ENCODE data around the gene USHBP1.
"Not testable (repeated sequence)": the region's sequence is repeated elsewhere in the genome, so short reads cannot be mapped to it uniquely, and the experiment has no call there.

The USHBP1 gene

DNA sequence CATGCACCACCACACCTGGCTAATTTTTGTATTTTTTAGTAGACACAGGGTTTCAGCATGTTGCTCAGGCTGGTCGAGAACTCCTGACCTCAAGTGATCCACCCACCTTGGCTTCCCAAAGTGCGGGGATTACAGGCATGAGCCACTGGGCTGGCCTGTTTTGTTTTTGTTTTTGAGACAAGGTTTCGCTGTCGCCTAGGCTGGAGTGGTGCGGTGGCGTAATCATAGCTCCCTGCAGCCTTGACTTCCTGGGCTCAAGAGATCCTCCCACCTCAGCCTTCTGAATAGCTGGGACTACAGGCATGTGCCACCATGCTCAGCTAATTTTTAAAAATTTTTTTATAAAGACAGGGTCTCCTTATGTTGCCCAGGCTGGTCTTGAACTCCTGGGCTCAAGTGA lies 31.0 kb upstream of the USHBP1 start:
- not testable (repeated sequence) for DNase-seq

DNA sequence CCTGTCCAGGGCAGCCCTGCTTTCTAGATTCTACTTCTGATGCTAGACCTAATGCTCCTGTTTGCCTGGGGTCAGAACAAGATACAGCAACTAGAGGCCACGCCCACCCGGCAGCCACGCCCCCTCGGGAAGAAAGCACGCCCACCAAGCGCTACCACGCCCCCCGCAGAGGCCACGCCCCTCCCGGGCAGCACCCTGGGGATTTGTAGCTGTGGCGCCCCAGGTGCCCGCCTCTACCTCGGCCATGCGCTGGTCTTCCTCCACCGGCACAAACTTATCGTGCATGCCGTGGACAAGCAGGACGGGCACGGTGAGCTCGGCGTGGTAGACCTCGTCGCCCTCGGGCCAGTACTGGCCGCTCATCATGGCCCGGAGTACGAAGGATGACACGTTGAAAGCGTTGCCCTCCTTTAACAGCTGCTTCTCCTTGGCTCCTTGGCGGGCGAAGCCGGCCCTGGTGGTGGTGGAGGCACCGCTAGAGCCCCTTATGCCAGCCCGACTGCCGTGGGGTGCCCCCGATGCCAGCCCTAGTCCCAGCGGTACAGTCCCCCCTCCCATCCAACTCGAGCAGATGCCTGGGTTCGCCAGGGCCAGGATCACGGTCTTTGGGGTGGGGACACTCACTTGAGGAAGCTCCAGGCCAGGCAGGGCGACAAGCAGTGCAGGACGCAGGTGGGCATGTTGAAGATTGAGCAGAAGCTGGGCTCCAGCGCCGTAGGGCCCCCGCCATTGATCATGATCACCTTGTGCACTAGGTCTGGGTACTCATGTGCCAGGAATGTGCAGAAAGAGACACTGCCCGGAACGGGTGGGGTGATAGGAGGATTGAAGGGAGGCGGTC lies 29.7 kb upstream of the USHBP1 start:
- DNase-seq: no peak

DNA sequence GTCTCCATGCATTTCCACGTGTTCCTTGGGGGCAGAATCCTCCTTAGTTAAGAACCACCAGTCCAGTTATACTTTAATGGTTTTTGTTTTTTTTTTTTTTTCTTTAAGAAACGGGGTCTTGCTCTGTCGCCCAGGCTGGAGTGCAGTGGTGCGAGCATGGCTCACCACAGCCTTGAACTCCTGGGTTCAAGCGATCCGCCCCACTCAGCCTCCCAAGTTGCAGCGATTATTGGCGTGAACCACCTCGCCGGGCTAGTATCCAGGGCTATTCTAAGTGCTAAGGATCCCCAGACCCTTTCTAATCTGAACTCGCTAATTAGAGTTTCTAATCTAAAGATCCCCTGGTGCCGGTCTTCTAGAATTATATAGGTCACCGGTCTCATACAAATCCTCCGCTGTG lies 29.1 kb upstream of the USHBP1 start:
- no peak for DNase-seq

DNA sequence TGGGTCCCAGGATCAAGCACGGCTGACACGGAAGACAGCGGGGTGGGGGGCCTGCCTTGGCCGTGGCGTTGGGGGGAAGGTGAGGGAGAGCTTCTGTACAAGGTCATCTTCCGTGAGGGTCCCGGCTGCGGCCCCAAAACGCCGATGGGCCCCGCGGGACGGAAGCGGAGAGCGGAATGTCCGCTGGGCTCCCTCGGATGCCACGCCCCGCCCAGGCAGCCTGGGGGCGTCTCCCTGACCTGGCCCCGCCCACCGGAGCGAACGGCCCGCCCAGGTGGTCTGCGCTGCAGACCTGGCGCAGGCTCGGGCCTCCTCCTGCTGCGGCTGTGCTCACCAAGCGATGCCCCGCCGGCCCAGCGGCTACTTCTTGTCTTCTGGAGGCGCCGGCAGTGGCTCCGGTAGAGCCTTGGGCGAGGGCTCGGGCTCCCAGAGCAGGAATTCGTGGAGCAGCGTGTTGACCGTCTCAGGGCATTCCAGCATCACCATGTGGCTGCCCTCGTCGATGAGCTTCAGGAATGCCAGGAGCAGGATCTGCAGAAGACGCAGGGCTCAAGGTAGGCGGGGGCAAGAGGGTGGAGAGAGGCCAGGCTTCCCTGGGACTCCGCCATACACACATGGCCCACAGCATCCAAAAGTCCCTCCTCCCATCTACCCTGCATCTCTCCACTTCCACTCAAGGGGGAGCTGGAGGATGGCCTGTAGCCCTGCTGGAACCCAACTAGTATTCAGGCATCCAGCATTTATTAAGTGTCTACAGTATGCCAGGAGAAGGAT lies 27.9 kb upstream of the USHBP1 start:
- DNase-seq: peak in 1 of 2 donors; percentile 52

DNA sequence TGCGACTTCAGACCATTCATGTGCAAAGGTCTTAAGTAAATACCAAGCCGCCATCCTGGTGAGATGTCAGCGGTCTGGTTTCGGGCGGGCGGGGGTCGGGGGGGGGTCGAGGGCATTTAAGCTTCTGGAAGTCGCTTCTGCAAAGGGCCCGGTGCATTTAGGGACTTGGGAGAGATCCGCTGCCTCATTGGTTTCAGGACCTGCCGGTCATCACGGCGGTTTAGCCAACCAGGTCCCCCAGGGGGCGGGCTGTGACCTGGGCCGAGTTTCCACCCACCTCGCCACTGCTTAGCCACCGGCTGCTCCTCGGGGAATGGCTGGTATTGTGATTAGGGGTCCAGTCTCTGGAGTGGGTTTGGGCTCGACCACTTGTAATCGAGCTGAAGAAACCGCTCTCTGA lies 24.9 kb upstream of the USHBP1 start:
- no peak for DNase-seq

DNA sequence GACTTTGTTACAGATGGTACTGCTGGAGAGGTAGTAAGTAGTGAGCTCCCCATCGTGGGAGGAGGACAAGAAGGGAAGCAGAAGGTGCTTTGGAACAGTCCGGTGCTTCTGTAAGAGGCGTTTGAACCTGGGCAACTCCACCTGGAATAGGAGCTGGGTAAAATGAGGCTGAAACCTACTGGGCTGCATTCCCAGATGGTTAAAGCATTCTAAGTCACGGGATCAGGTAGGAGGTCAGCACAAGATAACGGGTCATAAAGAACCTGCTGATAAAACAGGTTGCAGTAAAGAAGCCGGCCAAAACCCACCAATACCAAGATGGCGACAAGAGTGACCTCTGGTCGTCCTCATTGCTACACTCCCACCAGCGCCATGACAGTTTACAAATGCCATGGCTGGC lies 22.2 kb upstream of the USHBP1 start:
- DNase-seq: no peak

DNA sequence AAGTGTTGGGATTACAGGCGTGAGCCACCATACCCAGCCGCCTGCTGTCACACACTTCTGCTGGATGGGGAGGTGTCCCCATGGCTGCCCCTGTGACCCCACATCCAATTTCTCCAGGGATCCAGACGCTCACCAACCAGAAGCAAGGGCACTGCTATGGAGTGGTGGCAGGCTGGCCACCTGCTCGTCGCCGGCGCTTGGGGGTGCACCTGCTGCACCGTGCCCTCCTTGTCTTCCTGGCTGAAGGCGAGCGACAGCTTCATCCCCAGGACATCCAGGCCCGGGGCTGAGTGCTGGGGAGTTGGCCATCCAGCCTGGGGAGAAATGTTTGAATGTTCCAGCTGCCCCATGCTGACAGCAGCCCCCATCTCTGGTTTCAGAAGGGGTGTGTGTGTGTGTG lies 21.7 kb upstream of the USHBP1 start:
- DNase-seq: no peak

DNA sequence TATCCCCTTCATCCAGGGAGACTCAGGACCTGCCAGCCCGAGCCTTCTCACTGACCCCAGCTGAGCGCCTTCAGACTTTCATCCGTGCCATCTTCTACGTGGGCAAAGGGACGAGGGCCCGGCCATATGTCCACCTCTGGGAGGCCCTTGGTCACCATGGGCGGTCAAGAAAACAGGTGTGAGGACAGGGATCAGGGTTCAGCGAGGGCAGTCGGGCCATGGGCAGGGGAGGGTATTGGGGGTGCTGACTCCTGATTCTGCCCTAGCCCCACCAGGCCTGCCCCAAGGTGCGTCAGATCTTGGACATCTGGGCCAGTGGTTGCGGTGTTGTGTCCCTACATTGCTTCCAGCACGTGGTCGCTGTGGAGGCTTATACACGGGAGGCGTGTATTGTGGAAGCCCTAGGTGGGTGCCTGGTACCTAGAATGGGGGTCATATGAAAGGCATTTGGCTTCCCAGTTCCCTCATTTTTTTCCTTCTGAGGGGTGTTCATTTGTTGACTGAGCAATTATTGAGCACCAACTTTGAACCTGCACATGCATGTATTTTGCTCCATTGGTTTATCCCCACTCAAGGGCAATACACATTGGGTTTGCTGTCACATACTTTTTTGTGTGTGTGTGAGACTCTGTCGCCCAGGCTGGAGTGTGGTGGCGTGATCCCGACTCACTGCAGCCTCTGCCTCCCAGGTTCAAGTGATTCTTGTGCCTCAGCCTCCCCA lies 21.0 kb upstream of the USHBP1 start:
- DNase-seq: no peak

DNA sequence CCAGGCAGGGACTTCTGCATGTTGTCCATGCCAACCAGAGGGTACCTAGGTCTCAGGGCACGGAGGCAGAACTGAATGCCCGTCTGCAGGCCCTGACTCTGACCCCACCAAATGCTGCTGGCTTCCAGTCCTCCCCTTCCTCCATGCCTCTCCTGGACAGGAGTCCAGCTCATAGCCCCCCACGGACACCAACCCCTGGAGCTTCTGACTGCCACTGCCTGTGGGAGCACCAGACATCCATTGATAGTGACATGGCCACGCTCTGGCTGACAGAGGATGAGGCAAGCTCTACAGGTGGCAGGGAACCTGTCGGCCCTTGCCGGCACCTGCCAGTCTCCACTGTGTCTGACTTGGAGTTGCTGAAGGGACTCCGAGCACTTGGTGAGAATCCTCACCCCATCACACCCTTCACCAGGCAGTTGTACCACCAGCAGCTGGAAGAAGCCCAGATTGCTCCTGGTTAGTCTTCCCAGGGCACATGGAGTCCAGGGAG lies 19.0 kb upstream of the USHBP1 start:
- DNase-seq: no peak

DNA sequence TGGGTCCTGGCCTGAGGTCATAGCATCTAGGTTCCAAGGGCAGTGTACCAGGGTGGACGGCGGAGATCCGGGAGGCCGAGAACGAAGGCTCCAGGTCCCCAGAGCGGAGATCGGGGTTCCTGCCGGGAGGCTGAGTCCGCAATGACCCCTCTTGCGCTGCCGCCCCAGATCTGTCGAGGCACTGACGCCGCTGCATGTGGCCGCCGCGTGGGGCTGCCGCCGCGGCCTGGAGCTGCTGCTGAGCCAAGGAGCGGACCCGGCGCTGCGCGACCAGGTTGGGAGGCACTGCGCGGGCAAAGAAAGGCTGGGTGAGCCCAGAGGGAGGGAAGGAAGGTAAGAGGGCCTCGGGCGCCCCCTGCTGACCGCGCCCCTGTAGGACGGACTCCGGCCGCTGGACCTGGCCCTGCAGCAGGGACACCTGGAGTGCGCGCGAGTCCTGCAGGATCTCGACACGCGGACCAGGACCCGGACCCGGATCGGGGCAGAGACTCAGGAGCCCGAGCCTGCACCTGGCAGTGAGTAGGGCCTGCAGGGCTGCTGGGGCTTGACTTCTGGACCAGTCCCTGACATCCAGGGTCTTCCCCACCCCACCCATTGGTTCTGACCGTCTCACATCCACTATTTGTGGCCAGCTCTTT lies 18.1 kb upstream of the USHBP1 start:
- peak; percentile 52 to 55 for DNase-seq

DNA sequence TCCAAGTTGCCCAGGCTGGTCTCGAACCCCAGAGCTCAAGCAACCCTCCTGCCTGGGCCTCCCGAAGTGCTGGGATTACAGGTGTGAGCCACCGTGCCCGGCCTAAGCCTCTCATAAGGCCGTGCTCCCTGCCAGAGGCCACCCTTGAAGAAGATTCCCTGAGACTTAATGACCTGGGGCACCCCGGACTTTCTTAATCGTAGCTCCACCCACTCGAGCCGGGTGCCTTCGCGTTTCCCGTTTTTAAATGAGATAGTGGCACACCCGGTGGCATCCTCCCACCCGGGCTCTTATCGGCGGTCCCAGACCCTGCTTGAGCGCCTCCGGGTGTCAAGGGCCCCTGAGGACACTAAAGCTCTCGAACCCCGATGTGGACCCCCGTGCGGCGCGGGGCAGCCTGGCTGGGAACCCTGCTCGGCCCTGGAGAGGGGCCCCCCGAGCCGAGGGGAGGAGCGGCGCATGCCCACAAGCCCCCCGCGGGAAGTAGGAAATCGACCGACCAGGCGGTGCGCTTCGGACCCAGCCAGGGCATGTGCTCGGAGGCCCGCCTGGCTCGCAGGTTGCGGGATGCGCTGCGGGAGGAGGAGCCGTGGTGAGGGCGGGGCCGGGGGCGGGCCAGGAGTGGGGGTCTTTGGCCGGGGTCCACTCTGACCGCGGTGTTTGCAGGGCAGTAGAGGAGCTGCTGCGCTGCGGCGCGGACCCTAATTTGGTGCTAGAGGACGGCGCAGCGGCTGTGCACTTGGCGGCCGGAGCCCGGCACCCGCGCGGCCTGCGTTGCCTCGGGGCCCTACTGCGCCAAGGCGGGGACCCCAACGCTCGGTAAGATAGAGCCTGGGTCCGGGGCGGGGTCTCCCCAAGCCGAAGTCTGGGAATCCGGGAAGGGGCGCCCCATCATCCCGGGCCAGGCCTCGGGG lies 17.1 kb upstream of the USHBP1 start, which contains the start of gene ANKLE1:
Gene ANKLE1 (plus strand): TSS at position 511 of the 914 bp plus-strand sequence. CDS start 20 bp downstream, at position 531.
- peak in 1 of 2 donors; percentile 34 for DNase-seq

DNA sequence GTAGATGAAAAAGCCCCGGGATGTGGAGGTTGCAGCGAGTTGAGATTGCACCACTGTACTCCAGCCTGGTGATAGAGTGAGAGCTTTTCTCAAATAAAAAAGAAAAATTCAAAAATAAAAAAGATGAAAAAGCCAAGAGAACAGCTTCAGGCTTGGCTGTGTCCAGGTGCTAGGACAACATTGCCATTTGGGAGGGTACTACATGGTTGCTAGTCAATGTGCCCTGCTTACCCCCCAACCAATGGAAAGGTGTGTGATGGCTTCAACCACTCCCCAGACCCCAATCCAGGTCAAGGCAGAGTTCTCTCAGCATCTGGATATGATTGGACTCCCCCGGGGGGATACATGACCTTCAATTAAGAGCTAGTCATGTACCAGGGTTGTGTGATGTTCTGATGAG lies 14.9 kb upstream of the USHBP1 start:
- no peak for DNase-seq

DNA sequence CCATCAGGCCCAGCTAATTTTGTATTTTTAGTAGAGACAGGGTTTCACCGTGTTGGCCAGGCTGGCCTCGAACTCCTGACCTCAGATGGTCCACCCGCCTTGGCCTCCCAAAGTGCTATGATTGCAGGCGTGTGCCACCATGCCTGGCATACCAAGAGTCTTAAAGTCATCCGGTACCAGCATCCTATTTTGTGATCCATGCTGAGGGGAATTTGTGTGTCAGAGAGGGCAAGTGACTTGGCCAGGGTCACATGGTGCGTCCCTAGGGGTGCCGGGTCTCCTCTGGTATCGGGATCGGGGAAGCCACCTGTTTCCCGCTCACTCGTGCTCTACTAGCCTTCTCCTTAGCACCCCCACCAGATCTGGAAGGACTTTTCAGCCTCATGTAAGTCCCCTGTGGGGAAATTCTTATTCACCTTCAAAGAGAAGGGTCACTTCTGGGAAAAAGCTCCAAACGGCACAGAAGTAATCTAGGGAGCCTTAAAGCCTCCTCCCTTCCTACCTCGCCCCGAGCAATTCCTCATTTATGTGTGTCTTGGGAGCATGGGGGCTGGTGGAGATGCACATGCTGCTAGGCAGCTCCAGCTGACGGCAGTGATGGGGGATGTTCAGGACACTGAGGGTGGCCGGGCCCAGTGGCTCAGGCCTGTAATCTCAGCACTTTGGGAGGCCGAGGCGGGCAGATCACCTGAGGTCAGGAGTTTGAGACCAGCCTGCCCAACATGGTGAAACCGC lies 11.1 kb upstream of the USHBP1 start:
- no peak for DNase-seq

DNA sequence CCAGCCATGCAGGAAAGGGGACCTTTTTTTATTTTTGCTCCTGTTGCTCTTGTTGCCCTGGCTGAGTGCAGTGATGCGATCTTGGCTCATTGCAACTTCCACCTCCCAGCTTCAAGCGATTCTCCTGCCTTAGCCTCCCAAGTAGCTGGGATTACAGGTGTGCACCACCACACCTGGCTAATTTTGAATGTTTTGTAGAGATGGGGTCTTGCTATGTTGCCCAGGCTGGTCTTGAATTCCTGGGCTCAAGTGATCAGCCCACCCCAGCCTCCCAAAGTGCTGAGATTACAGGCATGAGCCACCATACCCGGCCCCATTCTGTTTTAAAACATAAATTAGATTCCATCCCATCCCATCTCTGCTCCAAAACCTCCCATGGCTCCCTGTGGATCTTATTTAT lies 10.3 kb upstream of the USHBP1 start:
- not testable (repeated sequence) for DNase-seq

DNA sequence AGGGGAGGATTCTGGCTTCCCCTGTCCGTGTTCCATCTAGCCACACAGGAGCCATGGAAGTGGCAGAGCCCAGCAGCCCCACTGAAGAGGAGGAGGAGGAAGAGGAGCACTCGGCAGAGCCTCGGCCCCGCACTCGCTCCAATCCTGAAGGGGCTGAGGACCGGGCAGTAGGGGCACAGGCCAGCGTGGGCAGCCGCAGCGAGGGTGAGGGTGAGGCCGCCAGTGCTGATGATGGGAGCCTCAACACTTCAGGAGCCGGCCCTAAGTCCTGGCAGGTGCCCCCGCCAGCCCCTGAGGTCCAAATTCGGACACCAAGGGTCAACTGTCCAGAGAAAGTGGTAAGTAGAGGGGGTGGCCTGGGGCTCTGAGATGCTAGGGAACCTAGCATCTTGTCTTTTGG lies 4.2 kb upstream of the USHBP1 start:
- no peak for DNase-seq

DNA sequence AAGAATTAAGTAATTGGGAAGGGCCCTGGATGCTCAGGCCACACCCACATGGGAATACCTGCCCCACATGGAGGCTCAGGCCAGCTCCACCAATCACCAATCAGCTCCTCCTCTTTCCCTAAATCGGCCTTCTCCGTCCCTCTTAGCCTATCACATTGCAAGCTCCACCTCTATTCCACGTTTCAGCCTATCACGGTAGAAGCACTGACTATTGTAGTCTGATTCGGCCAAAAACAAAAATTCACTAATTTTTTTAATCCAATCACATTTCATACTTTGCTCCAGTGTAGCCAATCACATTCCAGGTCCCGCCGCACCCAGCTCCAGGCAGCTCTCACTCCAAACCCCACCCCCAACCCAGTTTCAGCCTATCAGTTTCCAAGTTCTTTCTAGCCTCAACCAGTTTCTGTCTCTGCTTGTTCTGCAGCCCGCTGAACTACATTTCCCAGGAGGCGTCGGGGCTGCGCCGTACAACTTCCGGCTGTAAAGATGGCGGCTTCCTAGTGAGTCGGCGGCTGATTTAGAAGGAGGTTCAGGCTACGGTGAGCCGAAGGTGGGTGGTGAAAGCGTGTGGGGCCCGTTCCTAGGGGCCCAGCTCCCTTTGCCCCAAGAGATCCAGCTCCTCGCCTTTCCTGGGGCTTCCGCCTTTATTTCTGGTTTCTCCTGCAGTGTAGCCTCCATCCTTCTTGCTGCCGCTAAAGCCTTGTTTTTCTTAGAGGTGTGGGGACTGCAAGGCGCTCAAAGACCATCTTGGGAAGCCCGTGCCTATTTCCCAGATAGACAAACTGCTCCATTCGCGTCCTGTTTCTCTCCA lies 2.6 kb upstream of the USHBP1 start, which contains the start of gene BABAM1:
Gene BABAM1 (plus strand): TSS at position 469 of the 814 bp plus-strand sequence. CDS start 1,364 bp downstream, outside the sequence.
- peak; percentile 97 to 99 for DNase-seq

DNA sequence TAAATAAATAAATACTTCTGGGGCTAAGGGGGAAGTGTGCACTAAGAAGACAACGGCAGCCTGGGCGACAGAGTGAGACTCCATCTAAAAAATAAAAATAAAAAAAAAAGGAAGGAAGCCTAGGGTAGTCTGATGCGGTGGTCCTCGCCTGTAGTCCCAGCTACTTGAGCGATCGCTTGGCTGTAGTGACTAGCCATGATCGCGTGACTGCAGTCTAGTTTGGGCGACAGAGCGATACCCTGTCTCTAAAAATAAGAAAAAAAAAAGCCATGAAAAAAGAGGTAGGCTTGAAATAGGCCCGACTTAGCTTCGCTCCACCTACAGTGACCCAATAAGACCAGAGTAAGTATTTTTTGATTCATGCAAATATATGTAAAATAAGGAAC lies 2.0 kb upstream of the USHBP1 start:
- DNase-seq: no peak

DNA sequence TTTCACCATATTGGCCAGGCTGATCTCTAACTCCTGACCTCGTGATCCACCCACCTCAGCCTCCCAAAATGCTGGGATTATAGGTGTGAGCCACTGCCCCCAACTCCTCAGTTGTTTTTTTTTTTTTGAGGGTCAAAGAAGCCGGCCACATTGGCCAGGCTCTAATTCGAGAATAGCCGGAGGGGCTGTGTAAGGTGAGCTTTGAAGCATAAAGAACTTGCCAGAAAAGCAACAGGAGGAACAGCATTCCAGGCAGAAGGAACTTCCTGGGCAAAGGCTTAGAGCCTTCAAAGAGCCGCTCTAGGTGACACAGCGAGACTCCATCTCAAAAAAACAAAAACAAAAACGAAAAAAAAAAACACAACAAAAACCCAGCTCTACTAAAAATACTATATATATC lies 1.5 kb upstream of the USHBP1 start:
- no peak for DNase-seq

DNA sequence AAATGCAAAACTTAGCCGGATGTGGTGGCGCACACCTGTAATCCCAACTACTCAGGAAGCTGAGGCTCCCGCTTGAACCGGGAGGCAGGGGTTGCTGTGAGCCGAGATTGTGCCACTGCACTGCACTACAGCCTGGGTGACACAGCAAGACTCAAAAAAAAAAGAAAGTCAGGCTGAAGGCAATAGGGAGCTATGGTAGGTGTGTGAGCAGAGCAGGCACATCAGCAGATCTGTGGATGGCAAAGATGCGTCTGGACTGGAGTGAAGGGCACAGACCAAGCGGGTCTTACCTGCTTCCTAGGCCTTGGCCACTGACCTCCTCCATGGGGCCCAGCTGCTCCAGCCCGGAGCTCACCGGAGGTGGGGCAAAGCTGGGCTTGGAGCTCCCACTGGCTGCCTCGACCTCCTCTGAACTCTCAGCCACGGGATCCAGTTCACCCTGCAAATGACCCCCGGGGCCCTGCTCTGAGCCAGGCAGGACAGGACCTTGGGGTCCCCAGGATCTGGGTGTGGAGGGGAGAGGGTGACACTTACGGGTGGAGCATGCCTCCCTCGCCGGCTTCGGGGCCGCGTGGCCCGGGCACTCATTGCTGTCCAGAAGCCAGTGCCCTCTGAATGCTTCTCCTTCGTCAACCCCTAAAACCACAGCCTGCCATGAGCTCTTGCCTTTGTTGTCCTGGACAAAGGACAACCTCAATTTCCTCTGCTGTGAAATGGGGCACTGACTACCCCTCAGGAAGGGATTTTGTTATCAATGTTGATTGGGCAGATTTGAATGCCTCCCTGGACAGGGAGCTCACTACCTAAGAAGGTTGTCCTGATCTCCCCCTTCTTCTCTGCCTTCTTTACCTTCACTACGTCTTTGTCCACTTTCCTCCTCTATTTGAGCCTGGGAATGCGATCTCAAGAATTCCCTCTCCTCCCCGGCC lies 569 bp downstream of the USHBP1 start:
- no peak for DNase-seq

Measured in hippocampal formation (tissue), 2 donors.